K562 (cell line): ENCODE data around the gene OMA1. TPM values are rescaled to one million over a fixed set of nuclear protein-coding genes. Genes with fewer than 3 reads are reported as not detected.

Source experiments
- ATAC-seq: fragments of 200-7000 bp; cut with Tn5 transposase; 3 replicates; pipeline ENCODE4 v1.9.1; 2020; ENCODE audit warnings: moderate library complexity
- BruUV-seq: library from RNA; stranded (reverse); fragments of 400-500 nt; replicated peaks from 2 replicates; lab custom pipeline; 2021; lab: Mats Ljungman, UMichigan
- CTCF ChIA-PET: fragments of 300-600 bp; formaldehyde crosslinking; extraction: SDS; loops from one replicate; lab custom pipeline; 2021; ENCODE audit warnings: low intra/inter-chr PET ratio; lab: Yijun Ruan, JAX
- POLR2A ChIA-PET: fragments of 300-600, 350-650 bp; sonication (Branson Sonifier 250); formaldehyde crosslinking; extraction: SDS; loops from one replicate; lab custom pipeline; 2021; ENCODE audit warnings: antibody characterized with exemption, inconsistent platforms; lab: Yijun Ruan, JAX
- DNase-seq, 4 experiments: peaks; one replicate each; pipeline versions ENCODE4 v3.0.0 to v3.0.0-alpha.2; 2011 to 2018; ENCODE audit warnings: low spot score in 3 of 4, mixed read lengths in 3 of 4; ENCODE audit errors: extremely low read depth in 1 of 4
- FAIRE-seq: peaks from 2 replicates; lab custom pipeline; 2011; peaks lifted over from hg19 to GRCh38; lab: Jason Lieb, UNC
- H2AFZ ChIP-seq: 2 replicates; pipeline ENCODE4 v1.6.0; 2011; ENCODE audit warnings: low read depth, low read length, control low read depth, inconsistent platforms
- H3K27ac ChIP-seq: fragments of 200-600 bp; 3 replicates; pipeline ENCODE4 v1.8.0; 2011; ENCODE audit warnings: low read depth, mild to moderate bottlenecking, control low read depth, inconsistent platforms, low read length, moderate library complexity, mixed read lengths; ENCODE audit errors: extremely low read depth
- H3K27me3 ChIP-seq, 2 experiments: fragments of 300-600 bp in 1 of 2; 2 replicates in 1 of 2; 3 replicates in 1 of 2; pipeline versions ENCODE4 v1.6.0 to v1.8.0; 2011; ENCODE audit warnings: inconsistent platforms in 2 of 2, low read length in 2 of 2, mild to moderate bottlenecking in 1 of 2, mixed read lengths in 1 of 2, moderate library complexity in 1 of 2; ENCODE audit not compliant: control insufficient read depth in 2 of 2, insufficient read depth in 2 of 2
- H3K36me3 ChIP-seq: fragments of 300-600 bp; 3 replicates; pipeline ENCODE4 v1.8.0; 2011; ENCODE audit warnings: mild to moderate bottlenecking, low read length, inconsistent platforms; ENCODE audit not compliant: control insufficient read depth, insufficient read depth
- H3K4me1 ChIP-seq, 2 experiments: fragments of 200-600 bp in 1 of 2; replicated peaks in 1 of 2; 2 replicates in 1 of 2; 3 replicates in 1 of 2; pipeline versions ENCODE4 v1.5.1 to v1.8.0; 2011; ENCODE audit warnings: inconsistent platforms in 2 of 2, low read length in 2 of 2, mild to moderate bottlenecking in 1 of 2, mixed read lengths in 1 of 2, moderate library complexity in 1 of 2; ENCODE audit not compliant: control insufficient read depth in 2 of 2, insufficient read depth in 2 of 2
- H3K4me2 ChIP-seq: 2 replicates; pipeline ENCODE4 v1.6.1; 2011; ENCODE audit warnings: low read length, control low read depth, inconsistent platforms, mixed read lengths; ENCODE audit not compliant: insufficient read depth
- H3K4me3 ChIP-seq: fragments of 200-600 bp; sonication (generic), shearing (Covaris generic); 2 replicates; pipeline ENCODE4 v1.5.1; 2016; ENCODE audit warnings: control low read depth, inconsistent platforms
- H3K79me2 ChIP-seq: fragments of 200-600 bp; 3 replicates; pipeline ENCODE4 v1.8.0; 2011; ENCODE audit warnings: low read length, inconsistent platforms; ENCODE audit not compliant: control insufficient read depth, insufficient read depth
- H3K9ac ChIP-seq, 2 experiments: 2 replicates each; pipeline versions ENCODE4 v1.6.0 to v1.6.1; 2011; ENCODE audit warnings: low read depth in 2 of 2, low read length in 2 of 2, control low read depth in 1 of 2, inconsistent platforms in 1 of 2, mild to moderate bottlenecking in 1 of 2, mixed read lengths in 1 of 2; ENCODE audit not compliant: insufficient read depth in 1 of 2
- H3K9me1 ChIP-seq: one replicate; pipeline ENCODE4 v1.6.0; 2011; ENCODE audit warnings: inconsistent platforms, mild to moderate bottlenecking, low read length, moderate library complexity; ENCODE audit not compliant: control insufficient read depth, insufficient read depth
- H3K9me3 ChIP-seq: replicated peaks from 2 replicates; pipeline ENCODE4 v1.5.1; 2011; ENCODE audit warnings: low read depth, low read length, inconsistent platforms; ENCODE audit not compliant: control insufficient read depth, insufficient read depth
- H4K20me1 ChIP-seq: replicated peaks from 2 replicates; pipeline ENCODE4 v1.6.1; 2011; ENCODE audit warnings: low read length, inconsistent platforms, mixed read lengths; ENCODE audit not compliant: control insufficient read depth, insufficient read depth
- BRCA1 ChIP-seq, 2 experiments: fragments of 450-650 bp in 1 of 2; sonication (generic) in 1 of 2; formaldehyde crosslinking in 1 of 2; IDR thresholded peaks; 2 replicates each; pipeline versions ENCODE4 v1.5.0 to v1.6.1; 2017 to 2020; ENCODE audit warnings: mild to moderate bottlenecking in 1 of 2, missing genetic modification reagents in 1 of 2
- HNRNPL ChIP-seq: fragments of 200-400 bp; formaldehyde crosslinking; IDR thresholded peaks from 2 replicates; pipeline ENCODE4 v1.6.1; 2017; ENCODE audit warnings: low read depth, mild to moderate bottlenecking, low read length
- MAFG ChIP-seq: fragments of 450-650 bp; conservative IDR thresholded peaks from 2 replicates; pipeline ENCODE4 v1.6.1; 2016; ENCODE audit warnings: missing genetic modification characterization, missing compliant biosample characterization
- NFRKB ChIP-seq: fragments of 450-650 bp; IDR thresholded peaks from 2 replicates; pipeline ENCODE4 v1.6.1; 2016; ENCODE audit warnings: low read depth
- POLR3A ChIP-seq: IDR thresholded peaks from 2 replicates; pipeline ENCODE4 v1.6.1; 2011; ENCODE audit warnings: borderline replicate concordance, mild to moderate bottlenecking, moderate library complexity; ENCODE audit not compliant: insufficient read length, insufficient read depth; ENCODE audit errors: extremely low read depth
- RFX1 ChIP-seq: fragments of 450-650 bp; IDR thresholded peaks from 2 replicates; pipeline ENCODE4 v1.6.1; 2016; ENCODE audit warnings: mild to moderate bottlenecking, moderate library complexity
- TAF15 ChIP-seq: fragments of 200-400 bp; formaldehyde crosslinking; IDR thresholded peaks from 2 replicates; pipeline ENCODE4 v1.6.1; 2017; ENCODE audit warnings: mild to moderate bottlenecking, low read depth, low read length, moderate library complexity
- ZBTB17 ChIP-seq: fragments of 450-650 bp; formaldehyde crosslinking; IDR thresholded peaks from 2 replicates; pipeline ENCODE4 v1.4.0; 2020; ENCODE audit warnings: mild to moderate bottlenecking
- ZNF77 ChIP-seq: fragments of 250-450 bp; sonication (Bioruptor Pico); IDR thresholded peaks from 2 replicates; pipeline ENCODE4 v1.5.0; 2020
- WGBS: fragments of 100-300 bp; shearing (Covaris generic); methylation state at CpG from one replicate; pipeline ENCODE4 v1.1.6; 2016; ENCODE audit warnings: low coverage, mixed read lengths; ENCODE audit not compliant: insufficient coverage; ENCODE audit errors: missing lambda C conversion rate; 5-methylcytosine and 5-hydroxymethylcytosine counted together
- in situ Hi-C: fragments of 300-500 bp; cut with MboI; formaldehyde crosslinking; loops from 4 replicates; pipeline ENCODE4 v1.15.0; 2018; ENCODE audit warnings: inconsistent platforms, mixed read lengths
- intact Hi-C: fragments of 100-400 bp; cut with micrococcal nuclease; formaldehyde crosslinking; loops from 2 replicates; pipeline ENCODE4 v1.14.2; 2022
- polyA plus RNA-seq, 8 experiments: library from polyadenylated mRNA; depleted of rRNA in 4 of 8; stranded (reverse) in 5 of 8; unstranded in 3 of 8; fragments of >200 nt; fragmentation: Nextera tagmentation in 2 of 8; fragmentation: Illumina TruSeq in 1 of 8; extraction: Ambion mirVana in 2 of 8; extraction: Trizol in 1 of 8; gene quantifications; 2 replicates each; pipeline versions ENCODE4 v1.2.1 to v1.2.3, GENCODE V29; 2011 to 2014; ENCODE audit warnings: inconsistent platforms in 1 of 8, missing spikeins in 1 of 8
- total RNA-seq, 7 experiments: library from RNA; depleted of rRNA in 6 of 7; stranded (reverse); fragments of >200 nt in 6 of 7; fragmentation: Illumina TruSeq in 2 of 7; extraction: Trizol in 2 of 7; gene quantifications; 2 replicates each; pipeline versions ENCODE4 v1.2.1 to v1.2.3, GENCODE V29; 2011 to 2021; ENCODE audit warnings: low replicate concordance in 1 of 7
- TF ChIP-seq, protein P1 (sequence below), 2 experiments: fragments of 450-650 bp; IDR thresholded peaks; 2 replicates each; pipeline ENCODE4 v1.6.1; 2018; ENCODE audit warnings: mild to moderate bottlenecking in 2 of 2, low read depth in 1 of 2; ENCODE audit not compliant: partially characterized antibody in 2 of 2
- TF ChIP-seq, protein P2 (sequence below), 2 experiments: fragments of 450-650 bp in 1 of 2; sonication (generic) in 1 of 2; formaldehyde crosslinking; conservative IDR thresholded peaks; 2 replicates each; pipeline versions ENCODE4 v1.4.0 to v1.8.1; 2020 to 2022; ENCODE audit warnings: mild to moderate bottlenecking in 1 of 2, missing genetic modification reagents in 1 of 2
- TF ChIP-seq, protein P3 (sequence below), 2 experiments: fragments of 450-650 bp; conservative IDR thresholded peaks; 2 replicates each; pipeline ENCODE4 v1.6.1; 2017; ENCODE audit warnings: mild to moderate bottlenecking in 2 of 2, moderate library complexity in 2 of 2

OMA1 gene
- total and polyA plus RNA-seq, 9 of the 15 experiments (the other 6 are each of a cell fraction or from before 2014, with no cell fraction given), result 16.6 to 51.5 (median 33.5) TPM

DNA sequence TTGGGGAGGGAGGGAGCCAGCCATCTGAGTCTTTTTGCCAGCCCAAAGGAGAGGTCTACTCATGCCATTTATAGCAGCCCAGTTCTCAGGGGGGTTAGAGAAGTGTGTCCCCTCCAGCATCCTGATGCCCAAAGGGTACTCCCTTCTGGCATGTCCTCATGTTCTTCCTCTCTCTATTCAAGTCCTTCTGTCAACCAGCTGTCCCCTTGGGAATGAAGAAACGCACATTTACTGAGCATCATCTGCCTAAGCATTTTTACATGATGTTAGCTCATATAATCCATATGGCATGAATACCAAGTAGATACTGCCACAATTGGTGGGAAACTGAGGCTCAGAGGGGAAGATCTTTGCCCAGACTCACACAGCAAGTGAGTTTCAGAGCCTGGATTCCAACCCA, 45.3 kb upstream of the OMA1 start:
- intact Hi-C loops (no loop called here), in situ Hi-C loops (no loop called here)
- Histone ChIP-seq H3K4me3 (no peak overlapping the region), H3K9me1 (no peaks in the 10 kb centered on the region), H3K36me3 (no peaks in the 10 kb centered on the region), H3K27me3 (peaks cover 0 to 18% of the 10 kb centered on the region in 2 experiments; a peak in 3 of 5 replicates), H3K4me1 (peaks cover 0 to 3% of the 10 kb centered on the region in 2 experiments; a peak in 2 of 5 replicates), H2AFZ (no peak overlapping the region), H3K79me2 (no peaks in the 10 kb centered on the region), H3K4me2 (no peak overlapping the region), H3K27ac (no peak overlapping the region)
- WGBS, result 0% methylated on average over 1 of the region's 1 CpG
- DNase-seq (no peak), FAIRE-seq (no peak), ATAC-seq (no peak)
- ChIA-PET CTCF (no interaction called here), POLR2A (interaction anchor here (0.8 to 2.4 kb wide), 2 partner anchors 22 to 427 kb away, joined by 3 to 5 read pairs; no protein-coding TSS in a partner anchor)
- TF ChIP-seq NFRKB, result no peak
- TF ChIP-seq TAF15, result no peak
- no peak for TF ChIP-seq ZBTB17 (CRISPR knock-in tag)
- no peak for TF ChIP-seq POLR3A
- TF ChIP-seq ZNF77 (CRISPR knock-in tag), result no peak
- TF ChIP-seq, protein P1, sequence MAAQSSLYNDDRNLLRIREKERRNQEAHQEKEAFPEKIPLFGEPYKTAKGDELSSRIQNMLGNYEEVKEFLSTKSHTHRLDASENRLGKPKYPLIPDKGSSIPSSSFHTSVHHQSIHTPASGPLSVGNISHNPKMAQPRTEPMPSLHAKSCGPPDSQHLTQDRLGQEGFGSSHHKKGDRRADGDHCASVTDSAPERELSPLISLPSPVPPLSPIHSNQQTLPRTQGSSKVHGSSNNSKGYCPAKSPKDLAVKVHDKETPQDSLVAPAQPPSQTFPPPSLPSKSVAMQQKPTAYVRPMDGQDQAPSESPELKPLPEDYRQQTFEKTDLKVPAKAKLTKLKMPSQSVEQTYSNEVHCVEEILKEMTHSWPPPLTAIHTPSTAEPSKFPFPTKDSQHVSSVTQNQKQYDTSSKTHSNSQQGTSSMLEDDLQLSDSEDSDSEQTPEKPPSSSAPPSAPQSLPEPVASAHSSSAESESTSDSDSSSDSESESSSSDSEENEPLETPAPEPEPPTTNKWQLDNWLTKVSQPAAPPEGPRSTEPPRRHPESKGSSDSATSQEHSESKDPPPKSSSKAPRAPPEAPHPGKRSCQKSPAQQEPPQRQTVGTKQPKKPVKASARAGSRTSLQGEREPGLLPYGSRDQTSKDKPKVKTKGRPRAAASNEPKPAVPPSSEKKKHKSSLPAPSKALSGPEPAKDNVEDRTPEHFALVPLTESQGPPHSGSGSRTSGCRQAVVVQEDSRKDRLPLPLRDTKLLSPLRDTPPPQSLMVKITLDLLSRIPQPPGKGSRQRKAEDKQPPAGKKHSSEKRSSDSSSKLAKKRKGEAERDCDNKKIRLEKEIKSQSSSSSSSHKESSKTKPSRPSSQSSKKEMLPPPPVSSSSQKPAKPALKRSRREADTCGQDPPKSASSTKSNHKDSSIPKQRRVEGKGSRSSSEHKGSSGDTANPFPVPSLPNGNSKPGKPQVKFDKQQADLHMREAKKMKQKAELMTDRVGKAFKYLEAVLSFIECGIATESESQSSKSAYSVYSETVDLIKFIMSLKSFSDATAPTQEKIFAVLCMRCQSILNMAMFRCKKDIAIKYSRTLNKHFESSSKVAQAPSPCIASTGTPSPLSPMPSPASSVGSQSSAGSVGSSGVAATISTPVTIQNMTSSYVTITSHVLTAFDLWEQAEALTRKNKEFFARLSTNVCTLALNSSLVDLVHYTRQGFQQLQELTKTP (IDR thresholded peaks at IDR 0.05; ENCODE audit: low read depth in 1 of 2, partially characterized antibody in 2 of 2), result no peak
- TF ChIP-seq RFX1, result no peak
- no peak for TF ChIP-seq BRCA1 (IDR thresholded peaks at IDR 0.05)
- TF ChIP-seq BRCA1 (CRISPR knock-in tag; IDR thresholded peaks at IDR 0.05), result no peak
- TF ChIP-seq, protein P2, sequence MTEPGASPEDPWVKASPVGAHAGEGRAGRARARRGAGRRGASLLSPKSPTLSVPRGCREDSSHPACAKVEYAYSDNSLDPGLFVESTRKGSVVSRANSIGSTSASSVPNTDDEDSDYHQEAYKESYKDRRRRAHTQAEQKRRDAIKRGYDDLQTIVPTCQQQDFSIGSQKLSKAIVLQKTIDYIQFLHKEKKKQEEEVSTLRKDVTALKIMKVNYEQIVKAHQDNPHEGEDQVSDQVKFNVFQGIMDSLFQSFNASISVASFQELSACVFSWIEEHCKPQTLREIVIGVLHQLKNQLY (CRISPR knock-in tag; conservative IDR thresholded peaks at IDR 0.05), result no peak
- TF ChIP-seq, protein P3, sequence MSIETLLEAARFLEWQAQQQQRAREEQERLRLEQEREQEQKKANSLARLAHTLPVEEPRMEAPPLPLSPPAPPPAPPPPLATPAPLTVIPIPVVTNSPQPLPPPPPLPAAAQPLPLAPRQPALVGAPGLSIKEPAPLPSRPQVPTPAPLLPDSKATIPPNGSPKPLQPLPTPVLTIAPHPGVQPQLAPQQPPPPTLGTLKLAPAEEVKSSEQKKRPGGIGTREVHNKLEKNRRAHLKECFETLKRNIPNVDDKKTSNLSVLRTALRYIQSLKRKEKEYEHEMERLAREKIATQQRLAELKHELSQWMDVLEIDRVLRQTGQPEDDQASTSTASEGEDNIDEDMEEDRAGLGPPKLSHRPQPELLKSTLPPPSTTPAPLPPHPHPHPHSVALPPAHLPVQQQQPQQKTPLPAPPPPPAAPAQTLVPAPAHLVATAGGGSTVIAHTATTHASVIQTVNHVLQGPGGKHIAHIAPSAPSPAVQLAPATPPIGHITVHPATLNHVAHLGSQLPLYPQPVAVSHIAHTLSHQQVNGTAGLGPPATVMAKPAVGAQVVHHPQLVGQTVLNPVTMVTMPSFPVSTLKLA (conservative IDR thresholded peaks at IDR 0.05), result no peak
- TF ChIP-seq HNRNPL, result no peak
- TF ChIP-seq MAFG (tag), result no peak
- TF ChIP-seq, all 486 proteins: peak for 0
- H3K9ac ChIP-seq, result no peak overlapping the region
- no TSS peak for BruUV-seq
- no peaks in the 10 kb centered on the region for H4K20me1 ChIP-seq
- no peaks in the 10 kb centered on the region for H3K9me3 ChIP-seq
